GM23338 (cell line): ENCODE data around the gene ARID3B. TPM values are rescaled to one million over a fixed set of nuclear protein-coding genes. Genes with fewer than 3 reads are reported as not detected.
A peak's percentile ranks its signal among the peaks of the same experiment; 100 is the strongest.

Experiments
- ATAC-seq: fragments of 200-7000 bp; cut with Tn5 transposase; 3 replicates; pipeline ENCODE4 v1.9.1; 2020
- DNase-seq: peaks from one replicate; pipeline ENCODE4 v3.0.0-alpha.2; 2015; ENCODE audit warnings: low spot score
- H2AFZ ChIP-seq: fragments of 200-600 bp; sonication (generic); 2 replicates; pipeline ENCODE4 v1.8.0; 2016; ENCODE audit warnings: antibody characterized with exemption, mild to moderate bottlenecking, moderate library complexity
- H3F3A ChIP-seq: fragments of 200-600 bp; sonication (generic); replicated peaks from 2 replicates; pipeline ENCODE4 v1.8.0; 2017; ENCODE audit warnings: antibody characterized with exemption, mixed run types, low read depth
- H3K27ac ChIP-seq: fragments of 200-600 bp; sonication (generic); 2 replicates; pipeline ENCODE4 v1.6.1; 2016; ENCODE audit warnings: low read depth
- H3K27me3 ChIP-seq: fragments of 200-600 bp; sonication (generic); 2 replicates; pipeline ENCODE4 v1.8.0; 2016; ENCODE audit warnings: mild to moderate bottlenecking, mixed run types, moderate library complexity; ENCODE audit not compliant: insufficient read depth
- H3K36me3 ChIP-seq: fragments of 200-600 bp; sonication (generic); 2 replicates; pipeline ENCODE4 v1.8.0; 2016; ENCODE audit warnings: mild to moderate bottlenecking; ENCODE audit not compliant: insufficient read depth
- H3K4me1 ChIP-seq: fragments of 200-600 bp; sonication (generic); 2 replicates; pipeline ENCODE4 v1.8.0; 2016; ENCODE audit warnings: mild to moderate bottlenecking, moderate library complexity; ENCODE audit not compliant: insufficient read depth
- H3K4me2 ChIP-seq: fragments of 200-600 bp; sonication (generic); 2 replicates; pipeline ENCODE4 v1.7.1; 2017; ENCODE audit warnings: mixed run types
- H3K4me3 ChIP-seq: fragments of 200-600 bp; sonication (generic); 2 replicates; pipeline ENCODE4 v1.6.1; 2016; ENCODE audit warnings: mixed run types
- H3K79me2 ChIP-seq: fragments of 200-600 bp; sonication (generic); replicated peaks from 2 replicates; pipeline ENCODE4 v1.8.0; 2017; ENCODE audit warnings: mild to moderate bottlenecking; ENCODE audit not compliant: insufficient read depth
- H3K9me2 ChIP-seq: fragments of 200-600 bp; sonication (generic); 2 replicates; pipeline ENCODE4 v1.8.0; 2017; ENCODE audit not compliant: insufficient read depth
- H4K20me1 ChIP-seq: fragments of 200-600 bp; sonication (generic); replicated peaks from 2 replicates; pipeline ENCODE4 v1.8.0; 2017; ENCODE audit warnings: mild to moderate bottlenecking; ENCODE audit not compliant: insufficient read depth
- H3K27ac Mint-ChIP-seq: 2 replicates; pipeline ENCODE4 v1.8.0; 2020; ENCODE audit warnings: inconsistent platforms, mild to moderate bottlenecking, moderate library complexity, mixed read lengths
- H3K27me3 Mint-ChIP-seq: 3 replicates; pipeline ENCODE4 v1.8.0; 2022; ENCODE audit warnings: low read depth, mild to moderate bottlenecking, moderate library complexity, mixed read lengths, inconsistent platforms; ENCODE audit not compliant: insufficient read depth, poor library complexity
- H3K36me3 Mint-ChIP-seq: 3 replicates; pipeline ENCODE4 v1.8.0; 2021; ENCODE audit warnings: low read depth, mild to moderate bottlenecking, inconsistent platforms, moderate library complexity, mixed read lengths
- H3K4me1 Mint-ChIP-seq: 3 replicates; pipeline ENCODE4 v1.8.0; 2020; ENCODE audit warnings: mild to moderate bottlenecking, inconsistent platforms, mixed read lengths
- H3K4me3 Mint-ChIP-seq: 3 replicates; pipeline ENCODE4 v1.8.0; 2021; ENCODE audit warnings: moderate library complexity, mild to moderate bottlenecking, inconsistent platforms, mixed read lengths
- H3K9me3 Mint-ChIP-seq: 3 replicates; pipeline ENCODE4 v1.8.0; 2020; ENCODE audit warnings: moderate library complexity, mild to moderate bottlenecking, inconsistent platforms, mixed read lengths
- CREB1 ChIP-seq: fragments of 250-450 bp; sonication (Bioruptor Pico); IDR thresholded peaks from 2 replicates; pipeline ENCODE4 v1.5.0; 2020; ENCODE audit warnings: low read depth, mild to moderate bottlenecking, moderate library complexity
- CTCF ChIP-seq, 2 experiments: fragments of 200-600 bp in 1 of 2; sonication (generic) in 1 of 2; conservative IDR thresholded peaks; 2 replicates each; pipeline versions ENCODE4 v1.5.1 to v1.6.1; 2016 to 2017; ENCODE audit warnings: antibody characterized with exemption in 2 of 2, low read depth in 2 of 2, mild to moderate bottlenecking in 2 of 2, moderate library complexity in 1 of 2
- ETS1 ChIP-seq: IDR thresholded peaks from 2 replicates; pipeline ENCODE4 v1.6.1; 2016; ENCODE audit warnings: antibody characterized with exemption
- EZH2 ChIP-seq: fragments of 200-600 bp; sonication (generic); IDR thresholded peaks from one replicate; pipeline ENCODE4 v1.8.0; 2017; ENCODE audit warnings: antibody characterized with exemption, mild to moderate bottlenecking, low read depth; ENCODE audit not compliant: unreplicated experiment
- EZH2phosphoT487 ChIP-seq: fragments of 200-600 bp; sonication (generic); IDR thresholded peaks from one replicate; pipeline ENCODE4 v1.8.1; 2018; ENCODE audit warnings: antibody characterized with exemption; ENCODE audit not compliant: unreplicated experiment
- JUNB ChIP-seq: IDR thresholded peaks from one replicate; pipeline ENCODE4 v1.6.1; 2016; ENCODE audit warnings: antibody characterized with exemption; ENCODE audit not compliant: unreplicated experiment
- NANOG ChIP-seq: IDR thresholded peaks from 2 replicates; pipeline ENCODE4 v1.6.1; 2016; ENCODE audit warnings: antibody characterized with exemption, borderline replicate concordance
- POLR2AphosphoS5 ChIP-seq: IDR thresholded peaks from 2 replicates; pipeline ENCODE4 v1.6.1; 2016; ENCODE audit warnings: antibody characterized with exemption, low read depth
- REST ChIP-seq: IDR thresholded peaks from one replicate; pipeline ENCODE4 v1.6.1; 2018; ENCODE audit warnings: antibody characterized with exemption; ENCODE audit not compliant: unreplicated experiment
- STAT1 ChIP-seq: IDR thresholded peaks from one replicate; pipeline ENCODE4 v1.6.1; 2016; ENCODE audit warnings: antibody characterized with exemption; ENCODE audit not compliant: unreplicated experiment
- ZNF114 ChIP-seq: fragments of 250-450 bp; sonication (Bioruptor Pico); IDR thresholded peaks from 2 replicates; pipeline ENCODE4 v1.5.0; 2020; ENCODE audit warnings: mild to moderate bottlenecking, moderate library complexity
- ZNF331 ChIP-seq: fragments of 250-450 bp; sonication (Bioruptor Pico); IDR thresholded peaks from 2 replicates; pipeline ENCODE4 v1.5.0; 2020; ENCODE audit warnings: low read depth, mild to moderate bottlenecking, moderate library complexity
- polyA plus RNA-seq: library from polyadenylated mRNA; unstranded; fragments of >200 nt; fragmentation: Nextera tagmentation; extraction: Ambion mirVana; gene quantifications from 2 replicates; pipeline ENCODE4 v1.2.1, GENCODE V29; 2016
- total RNA-seq: library from RNA; depleted of rRNA; stranded (reverse); fragments of >200 nt; shearing (Covaris generic); gene quantifications from 2 replicates; pipeline ENCODE4 v1.2.3, GENCODE V29; 2014
- TF ChIP-seq, protein P1 (sequence below): fragments of 250-450 bp; sonication (Bioruptor Pico); IDR thresholded peaks from 2 replicates; pipeline ENCODE4 v1.5.0; 2020; ENCODE audit warnings: mild to moderate bottlenecking, moderate library complexity

ARID3B gene
- total and polyA plus RNA-seq, 2 experiments from 2014 or later: 65.5 to 147 TPM

DNA sequence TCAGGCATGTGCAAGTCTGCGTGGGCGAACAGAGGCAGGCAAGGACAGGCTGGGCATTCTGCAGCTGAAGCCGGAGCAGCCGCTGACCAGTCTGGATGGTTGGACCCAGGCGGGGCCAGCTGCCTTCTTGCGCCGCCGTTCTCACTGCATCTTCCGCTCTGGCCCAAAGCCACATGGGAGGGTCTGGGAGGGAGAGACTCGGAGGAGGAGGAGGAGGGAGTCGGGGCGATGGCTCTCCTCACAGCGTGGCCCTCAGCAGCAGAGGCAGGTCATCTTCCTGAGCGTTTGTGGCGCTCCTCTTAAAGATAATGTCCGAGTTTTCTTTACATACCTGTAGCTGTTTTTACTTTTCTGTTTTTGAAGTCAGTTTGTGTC lies 80.5 kb downstream of the ARID3B start:
- H3K4me3 Mint-ChIP-seq: no peak overlapping the region; the same call in 2 of the 3 replicates
- peaks cover 33% of the 10 kb centered on the region for H4K20me1 ChIP-seq
- ATAC-seq: no peak

More for the DNA sequence above, 80.5 kb downstream of the ARID3B start:
- Histone ChIP-seq H3K4me1 (peaks cover 9% of the 10 kb centered on the region), H3K4me2 (no peak overlapping the region), H2AFZ (no peak overlapping the region), H3K4me3 (no peak overlapping the region), H3K79me2 (peaks cover 28% of the 10 kb centered on the region), H3K36me3 (peaks cover 14% of the 10 kb centered on the region; the same call in 1 of the 2 replicates), H3K27ac (no peak overlapping the region), H3K27me3 (no peaks in the 10 kb centered on the region), H3K9me2 (no peaks in the 10 kb centered on the region), H3F3A (peaks cover 23% of the 10 kb centered on the region; the same call in 1 of the 2 replicates)
- TF ChIP-seq ZNF114 (CRISPR knock-in tag) (no peak), REST (no peak), EZH2phosphoT487 (no peak), CREB1 (CRISPR knock-in tag) (no peak), CTCF (conservative IDR thresholded peaks at IDR 0.05; ENCODE audit: low read depth in 2 of 2) (no peak), POLR2AphosphoS5 (no peak), ZNF331 (CRISPR knock-in tag) (no peak), STAT1 (no peak), EZH2 (no peak), JUNB (no peak), ETS1 (no peak), NANOG (no peak)
- TF ChIP-seq, protein P1, sequence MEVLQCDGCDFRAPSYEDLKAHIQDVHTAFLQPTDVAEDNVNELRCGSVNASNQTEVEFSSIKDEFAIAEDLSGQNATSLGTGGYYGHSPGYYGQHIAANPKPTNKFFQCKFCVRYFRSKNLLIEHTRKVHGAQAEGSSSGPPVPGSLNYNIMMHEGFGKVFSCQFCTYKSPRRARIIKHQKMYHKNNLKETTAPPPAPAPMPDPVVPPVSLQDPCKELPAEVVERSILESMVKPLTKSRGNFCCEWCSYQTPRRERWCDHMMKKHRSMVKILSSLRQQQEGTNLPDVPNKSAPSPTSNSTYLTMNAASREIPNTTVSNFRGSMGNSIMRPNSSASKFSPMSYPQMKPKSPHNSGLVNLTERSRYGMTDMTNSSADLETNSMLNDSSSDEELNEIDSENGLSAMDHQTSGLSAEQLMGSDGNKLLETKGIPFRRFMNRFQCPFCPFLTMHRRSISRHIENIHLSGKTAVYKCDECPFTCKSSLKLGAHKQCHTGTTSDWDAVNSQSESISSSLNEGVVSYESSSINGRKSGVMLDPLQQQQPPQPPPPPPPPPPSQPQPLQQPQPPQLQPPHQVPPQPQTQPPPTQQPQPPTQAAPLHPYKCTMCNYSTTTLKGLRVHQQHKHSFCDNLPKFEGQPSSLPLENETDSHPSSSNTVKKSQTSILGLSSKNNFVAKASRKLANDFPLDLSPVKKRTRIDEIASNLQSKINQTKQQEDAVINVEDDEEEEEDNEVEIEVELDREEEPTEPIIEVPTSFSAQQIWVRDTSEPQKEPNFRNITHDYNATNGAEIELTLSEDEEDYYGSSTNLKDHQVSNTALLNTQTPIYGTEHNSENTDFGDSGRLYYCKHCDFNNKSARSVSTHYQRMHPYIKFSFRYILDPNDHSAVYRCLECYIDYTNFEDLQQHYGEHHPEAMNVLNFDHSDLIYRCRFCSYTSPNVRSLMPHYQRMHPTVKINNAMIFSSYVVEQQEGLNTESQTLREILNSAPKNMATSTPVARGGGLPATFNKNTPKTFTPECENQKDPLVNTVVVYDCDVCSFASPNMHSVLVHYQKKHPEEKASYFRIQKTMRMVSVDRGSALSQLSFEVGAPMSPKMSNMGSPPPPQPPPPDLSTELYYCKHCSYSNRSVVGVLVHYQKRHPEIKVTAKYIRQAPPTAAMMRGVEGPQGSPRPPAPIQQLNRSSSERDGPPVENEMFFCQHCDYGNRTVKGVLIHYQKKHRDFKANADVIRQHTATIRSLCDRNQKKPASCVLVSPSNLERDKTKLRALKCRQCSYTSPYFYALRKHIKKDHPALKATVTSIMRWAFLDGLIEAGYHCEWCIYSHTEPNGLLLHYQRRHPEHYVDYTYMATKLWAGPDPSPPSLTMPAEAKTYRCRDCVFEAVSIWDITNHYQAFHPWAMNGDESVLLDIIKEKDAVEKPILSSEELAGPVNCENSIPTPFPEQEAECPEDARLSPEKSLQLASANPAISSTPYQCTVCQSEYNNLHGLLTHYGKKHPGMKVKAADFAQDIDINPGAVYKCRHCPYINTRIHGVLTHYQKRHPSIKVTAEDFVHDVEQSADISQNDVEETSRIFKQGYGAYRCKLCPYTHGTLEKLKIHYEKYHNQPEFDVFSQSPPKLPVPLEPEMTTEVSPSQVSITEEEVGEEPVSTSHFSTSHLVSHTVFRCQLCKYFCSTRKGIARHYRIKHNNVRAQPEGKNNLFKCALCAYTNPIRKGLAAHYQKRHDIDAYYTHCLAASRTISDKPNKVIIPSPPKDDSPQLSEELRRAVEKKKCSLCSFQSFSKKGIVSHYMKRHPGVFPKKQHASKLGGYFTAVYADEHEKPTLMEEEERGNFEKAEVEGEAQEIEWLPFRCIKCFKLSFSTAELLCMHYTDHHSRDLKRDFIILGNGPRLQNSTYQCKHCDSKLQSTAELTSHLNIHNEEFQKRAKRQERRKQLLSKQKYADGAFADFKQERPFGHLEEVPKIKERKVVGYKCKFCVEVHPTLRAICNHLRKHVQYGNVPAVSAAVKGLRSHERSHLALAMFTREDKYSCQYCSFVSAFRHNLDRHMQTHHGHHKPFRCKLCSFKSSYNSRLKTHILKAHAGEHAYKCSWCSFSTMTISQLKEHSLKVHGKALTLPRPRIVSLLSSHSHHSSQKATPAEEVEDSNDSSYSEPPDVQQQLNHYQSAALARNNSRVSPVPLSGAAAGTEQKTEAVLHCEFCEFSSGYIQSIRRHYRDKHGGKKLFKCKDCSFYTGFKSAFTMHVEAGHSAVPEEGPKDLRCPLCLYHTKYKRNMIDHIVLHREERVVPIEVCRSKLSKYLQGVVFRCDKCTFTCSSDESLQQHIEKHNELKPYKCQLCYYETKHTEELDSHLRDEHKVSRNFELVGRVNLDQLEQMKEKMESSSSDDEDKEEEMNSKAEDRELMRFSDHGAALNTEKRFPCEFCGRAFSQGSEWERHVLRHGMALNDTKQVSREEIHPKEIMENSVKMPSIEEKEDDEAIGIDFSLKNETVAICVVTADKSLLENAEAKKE (CRISPR knock-in tag): no peak
- DNase-seq: no peak
- Mint-ChIP-seq H3K36me3 (peaks cover 73% of the 10 kb centered on the region), H3K9me3 (no peaks in the 10 kb centered on the region; the same call in 2 of the 3 replicates), H3K4me1 (peaks cover 26% of the 10 kb centered on the region), H3K27me3 (peaks cover 20% of the 10 kb centered on the region), H3K27ac (peak overlapping the region; percentile 57; the same call in 1 of the 2 replicates)
